HL-60 (cell line): ENCODE results near the gene CDK15.
A peak's percentile ranks its signal among the peaks of the same experiment; 100 is the strongest.

Experiments
- DNase-seq, 2 experiments: peaks; one replicate each; pipeline ENCODE4 v3.0.0-alpha.2; 2010 to 2020; ENCODE audit warnings: low read depth in 1 of 2, low spot score in 1 of 2
- H3K27ac ChIP-seq: fragments of 250-450 bp; sonication (Bioruptor Pico); replicated peaks from 2 replicates; pipeline ENCODE4 v1.5.1; 2020; ENCODE audit warnings: mild to moderate bottlenecking, moderate library complexity
- H3K27me3 ChIP-seq: fragments of 250-450 bp; sonication (Bioruptor Pico); 2 replicates; pipeline ENCODE4 v1.5.1; 2021; ENCODE audit warnings: mild to moderate bottlenecking, moderate library complexity; ENCODE audit not compliant: insufficient read depth, poor library complexity, severe bottlenecking
- H3K4me3 ChIP-seq: replicated peaks from 2 replicates; pipeline ENCODE4 v1.5.1; 2011; ENCODE audit warnings: mild to moderate bottlenecking, control low read depth, low read length; ENCODE audit not compliant: insufficient read depth
- CTCF ChIP-seq: IDR thresholded peaks from one replicate; pipeline ENCODE4 v1.5.1; 2011; ENCODE audit warnings: low read length, control low read depth, inconsistent platforms; ENCODE audit not compliant: insufficient read depth
- GABPA ChIP-seq: IDR thresholded peaks from 2 replicates; pipeline ENCODE4 v1.6.1; 2012; ENCODE audit warnings: low read depth
- POLR2AphosphoS5 ChIP-seq: IDR thresholded peaks from 2 replicates; pipeline ENCODE4 v1.6.1; 2012; ENCODE audit warnings: low read depth
- REST ChIP-seq: IDR thresholded peaks from 2 replicates; pipeline ENCODE4 v1.6.1; 2012; ENCODE audit warnings: low read depth; ENCODE audit not compliant: insufficient replicate concordance
- SPI1 ChIP-seq: IDR thresholded peaks from 2 replicates; pipeline ENCODE4 v1.6.1; 2012; ENCODE audit warnings: low read depth, mild to moderate bottlenecking, borderline replicate concordance

CDK15 gene

GRCh38 chr2:201892516-201892915 lies 86.2 kb downstream of the CDK15 start:
- no peak for DNase-seq

GRCh38 chr2:201900362-201900761 lies 94.0 kb downstream of the CDK15 start:
- Histone ChIP-seq H3K27ac (no peak overlapping the region), H3K4me3 (no peak overlapping the region), H3K27me3 (no peaks in the 10 kb centered on the region)
- TF ChIP-seq CTCF = no peak
- TF ChIP-seq POLR2AphosphoS5 = no peak
- TF ChIP-seq REST = no peak
- no peak for TF ChIP-seq GABPA
- TF ChIP-seq SPI1 = 0 out of 2 replicates have a peak, but pooled peaks have one; percentile 23
- no peak for DNase-seq

More at GRCh38 chr2:201892516-201892915, 86.2 kb downstream of the CDK15 start:
- Histone ChIP-seq H3K27ac (no peak overlapping the region), H3K4me3 (no peak overlapping the region), H3K27me3 (no peaks in the 10 kb centered on the region)
- no peak for TF ChIP-seq GABPA
- TF ChIP-seq SPI1 = no peak
- no peak for TF ChIP-seq CTCF
- TF ChIP-seq POLR2AphosphoS5 = no peak
- no peak for TF ChIP-seq REST

- Histone ChIP-seq H3K27me3 (no peaks in the 10 kb centered on the region), H3K27ac (no peak overlapping the region), H3K4me3 (no peak overlapping the region)
- DNase-seq = peak in 1 of 2 experiments; percentile 45
- TF ChIP-seq SPI1 (peak; percentile 15; the same call in 1 of the 2 replicates), GABPA (no peak), POLR2AphosphoS5 (peak; percentile 24; the same call in 1 of the 2 replicates)
Observed at GRCh38 chr2:201901786-201902185, 95.4 kb downstream of the CDK15 start.

GRCh38 chr2:201904538-201905420 lies 98.4 kb downstream of the CDK15 start:
- H3K4me3 ChIP-seq = no peak overlapping the region
- no peak for DNase-seq
- no peak overlapping the region for H3K27ac ChIP-seq
- TF ChIP-seq GABPA (no peak), POLR2AphosphoS5 (no peak), SPI1 (no peak), CTCF (no peak), REST (no peak)
- no peaks in the 10 kb centered on the region for H3K27me3 ChIP-seq
